ENCODE results near the gene ZBED4. TPM values are rescaled to one million over a fixed set of nuclear protein-coding genes. Genes with fewer than 3 reads are reported as not detected.
A peak's percentile ranks its signal among the peaks of the same experiment; 100 is the strongest.
"Not testable (repeated sequence)": the region's sequence is repeated elsewhere in the genome, so short reads cannot be mapped to it uniquely, and the experiment has no call there.

Gene ZBED4
- 10.6 and 12.1 TPM in 2 replicates for total RNA-seq (2014; rRNA removed; shearing (Covaris generic))

GRCh38 chr22:49852898-49853894 is at the start of gene ZBED4:
TSS of gene ZBED4 (plus strand) at chr22:49853844. CDS start at chr22:49883663, 29,819 bp downstream.
- peak; percentile 98 for DNase-seq (ENCODE audit: low read depth)

- no peak for DNase-seq (ENCODE audit: low read depth)
These were observed 46.5 kb upstream of the ZBED4 start for GRCh38 chr22:49807129-49807528.

GRCh38 chr22:49807780-49808708 is 45.6 kb upstream of the ZBED4 start:
- no peak for DNase-seq (ENCODE audit: low read depth)

- no peak for DNase-seq (ENCODE audit: low read depth)
These were observed 43.2 kb upstream of the ZBED4 start for GRCh38 chr22:49810363-49811019.

GRCh38 chr22:49811020-49811791 is 42.4 kb upstream of the ZBED4 start:
- DNase-seq (ENCODE audit: low read depth) = no peak

GRCh38 chr22:49812838-49813237 is 40.8 kb upstream of the ZBED4 start:
- DNase-seq (ENCODE audit: low read depth) = no peak

GRCh38 chr22:49814164-49814686 is 39.4 kb upstream of the ZBED4 start:
- no peak for DNase-seq (ENCODE audit: low read depth)

GRCh38 chr22:49814856-49815255 is 38.8 kb upstream of the ZBED4 start:
- no peak for DNase-seq (ENCODE audit: low read depth)

GRCh38 chr22:49815641-49816091 is 38.0 kb upstream of the ZBED4 start:
- no peak for DNase-seq (ENCODE audit: low read depth)

- no peak for DNase-seq (ENCODE audit: low read depth)
These were observed 36.3 kb upstream of the ZBED4 start for GRCh38 chr22:49817359-49817758.

- no peak for DNase-seq (ENCODE audit: low read depth)
These were observed 32.7 kb upstream of the ZBED4 start for GRCh38 chr22:49820984-49821383.

GRCh38 chr22:49821741-49822140 is 31.9 kb upstream of the ZBED4 start:
- DNase-seq (ENCODE audit: low read depth) = not testable (repeated sequence)

- no peak for DNase-seq (ENCODE audit: low read depth)
These were observed 30.2 kb upstream of the ZBED4 start for GRCh38 chr22:49823289-49824045.

- DNase-seq (ENCODE audit: low read depth) = no peak
These were observed 29.3 kb upstream of the ZBED4 start for GRCh38 chr22:49824185-49824925.

- DNase-seq (ENCODE audit: low read depth) = no peak
These were observed 28.7 kb upstream of the ZBED4 start for GRCh38 chr22:49824936-49825335.

GRCh38 chr22:49825436-49825835 is 28.2 kb upstream of the ZBED4 start:
- no peak for DNase-seq (ENCODE audit: low read depth)

- peak; percentile 41 for DNase-seq (ENCODE audit: low read depth)
These were observed 27.6 kb upstream of the ZBED4 start for GRCh38 chr22:49825944-49826602.

- DNase-seq (ENCODE audit: low read depth) = peak; percentile 30
These were observed 26.9 kb upstream of the ZBED4 start for GRCh38 chr22:49826603-49827270.
